Measurements from ENCODE around the gene BANF1.

DNA sequence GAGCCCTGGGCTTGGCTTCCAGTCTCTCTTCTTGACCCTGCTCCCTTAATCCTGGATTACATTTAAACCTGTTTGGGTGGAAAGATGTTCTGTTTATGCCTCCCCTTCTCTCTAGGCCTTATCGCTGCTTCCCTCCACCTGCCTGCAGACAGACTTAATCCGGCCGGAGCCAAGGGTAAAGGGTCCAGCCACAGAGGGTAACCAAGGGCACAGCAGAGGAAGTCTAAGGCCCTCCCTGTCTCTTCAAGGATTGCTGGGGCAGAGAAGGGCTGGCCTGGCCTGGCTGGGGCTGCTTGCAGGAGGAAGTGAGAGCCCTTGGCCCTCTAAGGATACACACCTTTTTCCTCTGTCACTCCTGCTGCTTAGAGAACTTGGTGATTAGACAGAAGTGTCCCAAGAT, 44.6 kb downstream of the BANF1 start:
- TF ChIP-seq, protein P1, sequence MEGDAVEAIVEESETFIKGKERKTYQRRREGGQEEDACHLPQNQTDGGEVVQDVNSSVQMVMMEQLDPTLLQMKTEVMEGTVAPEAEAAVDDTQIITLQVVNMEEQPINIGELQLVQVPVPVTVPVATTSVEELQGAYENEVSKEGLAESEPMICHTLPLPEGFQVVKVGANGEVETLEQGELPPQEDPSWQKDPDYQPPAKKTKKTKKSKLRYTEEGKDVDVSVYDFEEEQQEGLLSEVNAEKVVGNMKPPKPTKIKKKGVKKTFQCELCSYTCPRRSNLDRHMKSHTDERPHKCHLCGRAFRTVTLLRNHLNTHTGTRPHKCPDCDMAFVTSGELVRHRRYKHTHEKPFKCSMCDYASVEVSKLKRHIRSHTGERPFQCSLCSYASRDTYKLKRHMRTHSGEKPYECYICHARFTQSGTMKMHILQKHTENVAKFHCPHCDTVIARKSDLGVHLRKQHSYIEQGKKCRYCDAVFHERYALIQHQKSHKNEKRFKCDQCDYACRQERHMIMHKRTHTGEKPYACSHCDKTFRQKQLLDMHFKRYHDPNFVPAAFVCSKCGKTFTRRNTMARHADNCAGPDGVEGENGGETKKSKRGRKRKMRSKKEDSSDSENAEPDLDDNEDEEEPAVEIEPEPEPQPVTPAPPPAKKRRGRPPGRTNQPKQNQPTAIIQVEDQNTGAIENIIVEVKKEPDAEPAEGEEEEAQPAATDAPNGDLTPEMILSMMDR (IDR thresholded peaks at IDR 0.05), result no peak
- no peak for TF ChIP-seq POLR2A (IDR thresholded peaks at IDR 0.05)
- no peak for TF ChIP-seq POLR2AphosphoS5 (IDR thresholded peaks at IDR 0.05)
